Activated T-helper 9 cell treated with anti-CD3 and anti-CD28 coated beads, Interleukin-2, amount 50 U/mL, for 16 hours (primary cell): ENCODE measurements around the gene NAA35.
"Not testable (repeated sequence)": the region's sequence is repeated elsewhere in the genome, so short reads cannot be mapped to it uniquely, and the experiment has no call there.

ENCODE experiments used
- DNase-seq: peaks from one replicate; pipeline ENCODE4 v3.0.0-alpha.2; 2020; ENCODE audit warnings: low read depth

Gene NAA35

DNA sequence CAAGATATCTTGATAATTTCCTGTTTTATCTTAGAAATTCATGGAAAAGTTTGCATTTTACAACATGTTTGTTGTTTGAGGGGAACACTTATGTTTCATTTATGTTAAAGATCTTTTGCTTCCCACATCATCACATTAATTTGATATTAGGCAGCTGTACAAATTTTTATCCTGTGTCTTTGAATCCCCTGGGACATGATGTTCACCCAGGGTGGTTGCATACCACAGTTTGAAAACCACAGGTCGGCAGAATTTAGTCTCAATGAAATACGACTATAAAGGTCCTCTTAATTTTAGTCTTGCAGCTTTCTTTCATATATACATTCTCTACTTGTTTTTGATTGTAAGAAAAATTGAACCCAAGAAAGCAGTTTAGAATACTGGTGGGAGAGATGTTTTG is 3.7 kb downstream of the NAA35 start:
- DNase-seq, result no peak

DNA sequence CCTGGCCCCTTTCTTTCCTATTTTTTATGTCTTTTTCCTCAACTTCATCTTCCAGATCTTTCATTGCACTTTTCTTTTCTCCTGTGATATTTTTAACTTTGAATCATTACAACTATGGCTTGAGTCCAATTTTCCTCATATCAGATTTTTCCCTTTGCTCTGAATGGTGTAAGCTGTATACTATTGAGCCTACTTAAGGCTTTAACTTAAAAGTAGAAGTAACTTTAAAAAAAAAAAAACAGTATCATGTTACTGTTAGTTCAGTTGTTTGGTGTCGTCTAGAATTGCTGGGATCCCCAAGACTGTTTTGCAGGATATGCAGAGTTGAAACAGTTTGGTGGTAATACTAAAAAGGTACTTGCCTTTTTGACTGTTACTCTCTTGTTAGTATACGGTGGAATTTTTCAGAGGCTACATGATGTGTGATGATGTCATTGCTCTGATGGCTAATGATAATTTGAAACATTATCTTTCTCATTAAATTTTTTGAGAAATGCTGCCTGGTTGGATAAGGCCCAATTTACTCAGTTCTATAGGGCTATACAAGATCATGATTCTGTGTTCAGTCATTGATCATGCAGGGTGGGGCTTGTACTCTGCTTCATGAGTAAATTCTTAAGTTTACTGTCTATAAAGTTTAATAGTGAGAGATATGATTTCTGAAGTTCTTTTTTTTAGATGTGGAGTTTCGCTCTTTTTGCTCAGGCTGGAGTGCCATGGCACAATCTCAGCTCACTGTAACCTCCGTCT is 8.8 kb downstream of the NAA35 start:
- no peak for DNase-seq

DNA sequence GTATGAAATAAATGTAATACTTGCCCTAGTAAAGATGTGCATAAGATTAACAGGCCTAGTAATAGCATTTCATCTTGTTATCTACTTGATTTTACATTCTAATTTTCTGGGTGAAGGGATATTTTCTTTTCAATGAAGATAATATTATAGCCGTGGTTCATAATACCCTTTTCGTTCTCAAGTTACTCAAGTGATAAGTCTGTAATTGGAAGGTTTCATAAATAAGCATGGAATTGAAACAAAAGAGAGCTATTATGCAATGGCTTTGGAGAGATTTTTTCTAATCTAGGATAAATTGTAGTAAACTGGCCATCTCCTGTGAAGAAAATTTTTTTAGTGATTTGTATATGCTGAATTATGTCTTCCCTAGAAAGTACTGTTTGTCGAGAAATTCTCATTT is 19.0 kb downstream of the NAA35 start:
- no peak for DNase-seq

GRCh38 chr9:85960688-85961093 is 19.7 kb downstream of the NAA35 start:
- DNase-seq, result no peak

DNA sequence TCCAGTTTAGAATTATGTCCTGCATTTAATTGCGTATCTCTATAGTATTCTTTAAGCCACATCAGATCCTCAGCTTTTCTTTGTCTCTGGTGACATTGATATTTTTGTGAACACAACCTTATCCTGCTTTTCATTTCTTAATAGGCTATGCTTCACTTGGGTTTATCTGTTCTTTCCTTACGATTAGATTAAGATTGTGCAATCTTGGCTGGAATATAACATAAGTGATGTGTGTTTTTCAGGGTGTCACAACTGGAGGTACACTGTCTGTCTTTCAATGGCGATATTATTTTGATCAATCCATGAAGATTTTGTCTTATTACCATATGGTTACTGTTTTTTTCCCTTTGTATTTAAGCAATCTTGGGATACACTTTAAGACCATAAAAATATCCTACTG is 23.6 kb downstream of the NAA35 start:
- DNase-seq, result no peak

GRCh38 chr9:85964949-85965348 is 24.0 kb downstream of the NAA35 start:
- DNase-seq, result no peak

GRCh38 chr9:85969727-85970126 is 28.8 kb downstream of the NAA35 start:
- DNase-seq, result no peak

GRCh38 chr9:85971731-85972130 is 30.8 kb downstream of the NAA35 start:
- DNase-seq, result no peak

- no peak for DNase-seq
These were observed 32.3 kb downstream of the NAA35 start for GRCh38 chr9:85973238-85973637.

DNA sequence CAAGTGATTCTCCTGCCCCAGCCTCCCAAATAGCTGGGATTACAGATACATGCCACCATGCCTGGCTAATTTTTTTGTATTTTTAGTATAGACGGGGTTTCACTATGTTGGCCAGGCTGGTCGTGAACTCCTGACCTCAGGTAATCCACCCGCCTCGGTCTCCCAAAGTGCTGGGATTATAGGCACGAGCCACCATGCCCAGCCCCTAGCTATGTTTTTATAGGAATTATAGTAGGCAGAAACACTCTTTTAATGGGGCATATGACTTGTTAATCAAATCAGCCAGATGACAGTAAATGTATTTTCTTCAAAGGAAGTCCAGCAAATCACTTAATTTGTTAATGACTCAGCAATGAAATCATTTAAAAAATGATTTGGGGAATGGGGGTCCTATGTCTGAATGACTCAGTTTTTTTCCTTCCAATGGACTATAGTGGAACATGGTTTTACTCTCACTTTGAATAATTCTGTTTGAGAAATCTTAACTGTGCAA is 33.2 kb downstream of the NAA35 start:
- DNase-seq, result not testable (repeated sequence)

GRCh38 chr9:85978496-85978895 is 37.5 kb downstream of the NAA35 start:
- no peak for DNase-seq

GRCh38 chr9:85981369-85981768 is 40.4 kb downstream of the NAA35 start:
- DNase-seq, result no peak

- no peak for DNase-seq
These were observed 43.5 kb downstream of the NAA35 start for GRCh38 chr9:85984457-85984856.

DNA sequence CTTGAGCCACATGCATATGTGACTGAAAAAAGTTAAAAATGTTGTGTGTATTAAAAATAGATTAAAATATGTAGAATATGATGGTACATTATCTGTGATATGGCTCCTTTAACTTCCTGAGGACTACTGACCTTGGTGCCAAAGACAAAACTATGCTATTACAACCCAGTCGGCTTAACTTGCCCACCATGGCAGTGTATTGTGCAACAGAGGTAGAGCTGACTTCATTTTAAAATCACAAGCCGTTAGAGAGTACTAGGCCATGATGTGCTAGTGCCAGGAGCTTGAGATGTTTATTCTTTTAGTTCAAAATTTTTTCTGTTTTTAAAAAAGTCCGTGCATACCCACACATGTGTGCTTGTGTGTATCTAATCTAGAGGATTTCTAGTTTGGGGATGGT is 46.3 kb downstream of the NAA35 start:
- no peak for DNase-seq

DNA sequence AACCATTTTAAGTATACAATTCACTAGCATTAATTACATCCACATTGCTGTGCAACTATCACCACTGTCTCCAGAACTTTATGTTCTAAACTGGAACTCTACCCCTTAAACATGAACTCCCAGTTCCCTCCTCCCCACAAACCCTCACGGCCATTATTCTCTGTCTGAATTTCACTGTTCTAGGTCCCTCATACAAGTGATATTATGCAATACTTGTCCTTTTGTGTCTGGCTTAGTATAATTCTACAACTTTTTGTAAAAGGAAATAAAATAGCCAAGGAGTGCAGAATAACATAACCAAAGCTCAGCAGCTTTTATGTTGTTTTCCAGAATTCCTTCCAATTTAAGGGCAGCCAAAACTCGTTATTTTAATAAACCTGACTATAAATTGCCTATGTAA is 53.2 kb downstream of the NAA35 start:
- DNase-seq, result no peak

DNA sequence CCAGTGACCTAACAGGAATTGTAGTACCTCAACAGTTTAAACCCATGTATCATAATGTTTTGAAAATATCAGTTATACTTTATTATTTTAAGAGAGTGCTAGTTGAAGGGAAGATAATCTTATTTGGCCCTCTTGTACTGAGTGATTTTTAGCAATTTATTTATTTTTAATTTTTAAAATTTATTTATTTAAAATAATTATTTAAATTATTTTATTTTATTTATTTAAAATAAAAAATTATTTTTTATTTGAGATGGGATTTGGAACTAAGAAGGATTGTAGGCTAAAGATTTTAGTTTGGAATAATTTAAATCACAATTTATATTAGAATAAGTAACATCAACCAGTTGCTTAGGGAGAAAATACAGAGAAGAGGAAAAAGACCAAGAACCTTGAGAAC is 54.2 kb downstream of the NAA35 start:
- DNase-seq, result no peak

DNA sequence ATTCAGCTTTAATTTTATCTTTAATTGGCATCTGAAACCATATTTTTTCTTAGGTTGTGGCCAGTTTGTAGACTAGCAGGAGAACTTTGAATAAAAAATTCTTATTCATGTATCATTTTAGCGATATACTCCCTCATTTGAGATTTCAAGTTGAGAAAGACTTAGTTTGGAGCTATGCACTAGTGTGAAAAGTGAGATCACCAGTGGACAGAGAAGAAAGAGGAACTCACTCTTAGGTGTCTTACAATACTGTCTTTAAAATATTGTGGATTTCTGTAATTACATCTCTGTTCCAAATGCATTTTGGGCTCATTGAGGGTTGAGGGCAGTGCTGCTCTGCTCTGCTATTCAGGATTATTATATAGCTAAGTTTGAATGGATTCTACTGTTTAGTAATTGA is 54.7 kb downstream of the NAA35 start:
- no peak for DNase-seq

GRCh38 chr9:86005253-86005775 is 64.4 kb downstream of the NAA35 start:
- DNase-seq, result no peak

DNA sequence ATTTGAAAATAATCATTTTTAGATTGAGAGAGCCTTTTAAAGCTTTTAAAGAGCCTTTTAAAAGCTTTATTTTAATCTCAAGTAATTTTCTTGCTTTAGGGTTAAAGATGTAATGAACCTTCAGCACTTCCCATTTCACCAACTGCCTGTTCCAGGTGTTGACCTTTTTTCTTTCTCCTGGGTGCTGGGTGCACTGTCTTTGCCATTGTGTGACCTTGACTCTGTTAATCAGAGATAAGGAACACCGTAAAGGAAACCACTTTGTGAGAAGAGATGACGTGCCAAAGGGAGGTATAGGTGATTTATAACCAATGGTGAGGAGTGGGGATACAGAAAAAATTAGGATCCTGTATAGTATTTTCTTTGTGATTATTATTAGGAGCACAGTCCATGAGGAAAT is 68.2 kb downstream of the NAA35 start:
- no peak for DNase-seq

- no peak for DNase-seq
These were observed 79.8 kb downstream of the NAA35 start for GRCh38 chr9:86020731-86021130.

DNA sequence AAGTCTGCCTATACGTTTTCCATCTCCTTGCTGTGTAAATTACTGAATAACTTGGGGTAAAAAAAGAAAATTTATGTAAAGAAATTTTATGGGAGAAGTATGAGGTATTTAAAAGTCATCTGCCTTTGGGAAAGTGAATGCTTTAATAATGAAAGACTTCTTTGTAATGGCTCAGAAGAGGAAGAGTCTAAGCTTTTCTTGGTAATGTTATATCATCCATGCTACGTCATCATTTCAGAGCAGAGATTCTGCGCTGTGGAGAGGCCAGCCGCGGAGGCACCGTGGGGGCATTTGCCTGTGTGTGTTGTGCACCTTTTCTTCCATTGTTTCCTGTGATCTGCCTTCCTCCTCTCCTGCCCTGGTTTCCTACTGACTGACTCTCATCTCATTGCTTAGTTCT is 80.2 kb downstream of the NAA35 start:
- no peak for DNase-seq

DNA sequence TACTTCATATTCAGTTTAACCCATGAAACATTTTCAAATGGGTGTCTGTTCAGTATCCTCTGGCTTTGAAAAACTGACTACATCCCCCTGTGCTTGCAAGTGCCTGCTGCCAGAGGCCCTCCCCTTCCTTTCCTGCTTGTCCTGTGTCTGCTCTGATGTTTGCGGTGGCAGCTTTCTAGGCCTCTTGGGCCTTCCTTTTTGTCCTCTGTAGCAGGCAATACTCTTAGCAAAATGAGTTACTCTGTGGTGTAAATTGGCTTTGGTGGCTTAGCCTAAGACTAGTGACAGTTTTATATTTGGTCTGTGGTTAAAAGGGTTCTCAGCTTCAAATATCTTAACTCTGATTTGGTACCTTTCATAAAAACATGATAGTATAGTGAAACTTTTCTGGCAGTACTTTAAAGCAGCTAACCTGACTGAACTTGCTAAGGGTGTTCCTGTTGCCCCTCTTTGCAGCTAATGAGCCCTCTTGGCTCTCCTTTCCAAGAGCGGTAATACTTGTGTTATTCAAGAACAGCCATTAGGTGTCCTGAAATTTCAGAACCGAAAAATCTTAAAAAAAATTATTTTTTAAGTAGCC is 81.8 kb downstream of the NAA35 start:
- DNase-seq, result no peak

GRCh38 chr9:86027767-86028166 is 86.8 kb downstream of the NAA35 start:
- DNase-seq, result no peak
